GM12801 (cell line): Measurements from ENCODE around the gene KLK10.

ENCODE experiments used
- CTCF ChIP-seq: IDR thresholded peaks from one replicate; pipeline ENCODE4 v1.5.1; 2011; ENCODE audit warnings: control low read depth; ENCODE audit not compliant: insufficient read length; ENCODE audit errors: extremely low read depth

Gene KLK10

GRCh38 chr19:51001515-51001914 lies 18.0 kb downstream of the KLK10 start, which contains the start of gene KLK8:
Gene KLK8, minus strand, starts transcription at chr19:51001604. Its CDS starts 437 bp downstream, at chr19:51001167.
- TF ChIP-seq CTCF = no peak

- TF ChIP-seq CTCF = no peak
Observed at GRCh38 chr19:51000981-51001380, 18.5 kb downstream of the KLK10 start.

- no peak for TF ChIP-seq CTCF
Observed at GRCh38 chr19:51000426-51000825, 19.1 kb downstream of the KLK10 start.

DNA sequence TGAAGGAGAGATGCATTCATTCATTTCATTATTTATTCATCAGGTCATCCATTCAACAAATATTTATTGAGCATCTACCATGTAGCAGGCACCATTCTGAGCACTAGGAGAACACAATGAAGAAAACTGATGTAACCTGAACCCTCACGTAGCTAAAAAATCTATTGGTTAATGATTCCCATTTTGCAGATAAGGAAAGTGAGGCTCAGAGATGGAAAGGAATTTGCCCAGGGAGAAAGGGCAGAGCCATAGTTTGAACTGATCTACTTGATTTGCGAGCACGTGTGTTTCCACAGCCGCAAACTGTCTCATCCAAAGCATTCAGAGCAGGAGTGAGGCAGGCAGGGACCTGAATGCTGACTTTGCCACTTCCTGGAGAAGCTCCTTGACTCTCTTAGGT lies 20.8 kb downstream of the KLK10 start:
- no peak for TF ChIP-seq CTCF

DNA sequence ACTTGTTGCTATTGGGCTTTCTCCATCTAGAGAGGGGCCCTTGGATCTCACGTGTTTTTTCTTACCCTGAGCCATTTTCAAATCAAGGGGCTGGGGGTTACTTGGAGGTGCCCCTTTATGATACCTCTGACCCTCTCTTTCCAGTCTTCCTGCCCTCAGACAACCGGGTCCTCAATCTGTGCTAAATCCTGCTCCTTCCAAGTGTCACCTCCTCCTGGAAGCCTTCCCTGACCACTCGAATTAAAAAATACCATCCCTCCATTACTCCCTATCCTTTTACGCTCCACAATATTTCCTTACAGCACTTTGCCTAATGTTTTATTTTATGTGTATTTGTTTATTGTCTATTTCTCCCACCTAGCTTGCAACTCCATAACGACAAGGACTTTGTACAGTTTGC lies 21.4 kb downstream of the KLK10 start:
- TF ChIP-seq CTCF = no peak

DNA sequence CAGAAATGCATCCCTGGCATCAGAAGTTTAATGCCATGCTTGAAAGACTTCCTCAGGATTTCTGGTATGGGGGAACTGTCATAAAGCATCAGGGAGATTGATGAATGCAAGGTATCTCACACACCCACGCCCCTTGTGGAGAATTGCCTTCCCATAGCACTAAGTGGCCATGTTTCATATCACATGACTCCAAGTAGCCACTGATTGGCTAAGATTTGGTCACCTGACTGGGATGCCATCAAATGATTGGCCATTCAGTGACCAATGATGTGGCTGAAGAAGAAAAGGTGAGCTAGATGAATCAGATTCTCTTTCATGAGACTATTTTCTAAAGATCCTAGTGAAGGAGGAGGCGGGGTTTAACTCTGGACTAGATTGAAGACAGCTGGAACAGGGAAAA lies 25.4 kb downstream of the KLK10 start:
- TF ChIP-seq CTCF = no peak

- no peak for TF ChIP-seq CTCF
Observed at GRCh38 chr19:50992666-50993035, 26.9 kb downstream of the KLK10 start.
